HG03432 (cell line): ENCODE measurements around the gene SMIM33.
"Not testable (repeated sequence)": the region's sequence is repeated elsewhere in the genome, so short reads cannot be mapped to it uniquely, and the experiment has no call there.

Source experiments
- ATAC-seq: cut with Tn5 transposase; IDR thresholded peaks from one replicate; pipeline ENCODE4 v1.9.1; 2021; ENCODE audit warnings: mild to moderate bottlenecking, moderate library complexity; ENCODE audit not compliant: unreplicated experiment

SMIM33 gene

GRCh38 chr5:139470821-139471300, at the start of gene SMIM33:
TSS of gene SMIM33 (plus strand) at chr5:139471004. CDS start at chr5:139471122, 118 bp downstream.
- no peak for ATAC-seq

- peak; percentile 63 for ATAC-seq
These were observed 48.4 kb upstream of the SMIM33 start for GRCh38 chr5:139422307-139422893.

- no peak for ATAC-seq
These were observed 45.3 kb upstream of the SMIM33 start for GRCh38 chr5:139425497-139425896.

DNA sequence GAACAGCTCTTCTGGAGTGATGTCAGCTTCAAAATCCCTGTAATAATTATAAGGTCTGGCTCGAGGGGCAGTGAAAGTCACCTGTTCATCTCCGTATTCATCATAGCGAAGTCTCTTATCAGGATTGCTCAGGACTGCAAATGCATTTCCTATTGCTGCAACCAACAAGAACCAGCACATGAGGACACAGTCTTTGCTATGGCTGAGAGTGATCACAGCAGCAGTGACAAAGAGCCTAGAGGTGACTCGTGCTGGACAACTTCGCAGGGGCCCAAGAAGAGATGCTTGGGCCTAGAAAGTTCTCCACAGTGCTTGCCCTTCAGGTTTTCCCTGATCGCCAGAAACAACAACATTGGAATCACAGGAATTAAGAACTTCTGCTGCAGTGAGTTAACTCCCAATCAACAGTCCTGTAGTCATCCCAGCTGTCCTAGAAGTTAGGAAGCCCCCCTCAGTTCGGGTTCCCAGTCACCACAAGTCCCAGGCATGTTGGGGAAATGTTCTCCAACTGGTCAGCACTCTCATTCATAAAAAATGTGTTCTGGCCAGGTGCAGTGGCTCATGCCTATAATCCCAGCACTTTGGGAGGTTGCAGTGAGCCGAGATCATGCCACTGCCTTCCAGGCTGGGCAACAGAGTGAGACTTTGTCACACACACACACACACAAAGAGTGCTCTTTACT, 44.5 kb upstream of the SMIM33 start:
- no peak for ATAC-seq

- no peak for ATAC-seq
These were observed 40.8 kb upstream of the SMIM33 start for GRCh38 chr5:139430015-139430414.

DNA sequence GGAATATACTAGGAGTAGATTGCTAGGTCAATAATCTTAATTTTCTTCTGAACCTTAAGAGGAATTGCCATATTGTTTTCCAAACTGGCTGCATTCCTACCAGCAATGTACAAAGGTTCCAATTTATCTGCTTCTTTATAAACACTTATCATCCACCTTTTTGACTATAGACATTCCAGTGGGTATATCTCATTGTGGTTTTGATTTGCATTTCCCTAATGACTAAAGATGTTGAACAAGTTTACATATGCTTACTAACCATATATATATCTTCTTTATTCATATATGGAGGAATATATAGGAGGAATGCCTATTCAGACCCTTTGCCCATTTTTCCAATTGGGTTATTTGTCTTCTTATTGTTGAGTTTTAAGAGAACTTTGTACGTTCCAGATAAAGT, 39.1 kb upstream of the SMIM33 start:
- no peak for ATAC-seq

- no peak for ATAC-seq
These were observed 35.1 kb upstream of the SMIM33 start for GRCh38 chr5:139435676-139436075.

DNA sequence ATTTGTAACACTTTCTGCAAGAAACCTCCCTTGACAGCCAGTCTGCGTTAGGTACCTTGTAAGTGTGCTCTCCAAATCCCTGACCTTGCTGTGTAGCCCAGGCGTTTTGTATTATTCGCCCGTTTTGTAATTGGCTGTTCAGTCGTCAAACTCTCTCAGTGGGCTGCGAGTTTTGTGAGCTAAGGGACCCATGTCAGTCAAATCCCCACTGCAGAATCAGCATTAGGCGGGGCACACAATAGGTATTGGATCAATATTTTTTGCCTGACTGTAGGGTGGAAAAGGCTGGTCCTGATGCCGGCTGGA, 32.1 kb upstream of the SMIM33 start:
- ATAC-seq, result no peak

DNA sequence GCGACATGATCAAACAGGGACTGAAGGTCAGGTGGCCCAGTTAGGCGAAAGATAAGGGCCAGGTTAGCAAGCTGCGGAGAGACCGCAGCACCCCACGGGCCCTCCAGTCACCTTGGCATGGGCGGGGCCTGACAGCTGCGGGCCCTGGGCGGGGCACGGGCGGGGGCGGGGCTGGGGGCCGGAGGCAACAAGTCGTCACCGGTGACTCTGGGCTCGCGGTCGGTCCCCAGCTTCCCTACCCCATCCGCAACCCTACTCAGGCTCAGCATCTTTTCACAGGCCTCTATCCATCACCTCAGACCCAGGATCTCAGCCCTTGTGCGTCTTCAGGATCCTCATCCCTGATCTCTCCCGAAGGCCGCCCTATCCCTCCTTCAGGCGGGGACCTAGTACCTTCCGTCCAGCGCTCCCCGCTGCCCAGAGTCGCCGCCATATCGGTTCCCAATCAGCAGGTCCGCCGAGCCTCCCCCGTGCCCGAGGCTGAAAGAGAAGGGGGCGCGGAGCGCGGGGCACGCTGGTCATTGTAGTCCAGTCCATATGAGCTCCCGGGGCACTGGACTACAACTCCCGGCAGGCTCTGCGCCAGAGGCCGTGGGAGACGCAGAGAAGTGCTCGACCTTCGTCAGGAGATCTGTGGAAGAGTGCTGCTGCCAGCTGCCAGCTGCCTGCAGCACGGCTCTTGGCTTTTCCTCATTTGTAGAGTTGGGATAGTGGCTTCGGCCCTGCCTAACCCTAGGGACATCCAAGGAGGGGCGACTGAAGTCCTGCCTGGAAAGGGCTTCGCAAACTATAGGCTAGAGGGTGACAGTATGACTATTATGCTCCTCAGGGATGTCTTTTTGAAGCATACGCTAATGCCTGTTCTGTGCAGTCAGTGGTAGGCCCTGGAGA, 31.5 kb upstream of the SMIM33 start, which contains the start of gene DNAJC18:
TSS of gene DNAJC18 (minus strand) at position 513 of the 891 bp plus-strand sequence. CDS start at position 433, 80 bp downstream.
- peak; percentile 92 for ATAC-seq

- ATAC-seq, result not testable (repeated sequence)
These were observed 30.4 kb upstream of the SMIM33 start for GRCh38 chr5:139440416-139440815.

DNA sequence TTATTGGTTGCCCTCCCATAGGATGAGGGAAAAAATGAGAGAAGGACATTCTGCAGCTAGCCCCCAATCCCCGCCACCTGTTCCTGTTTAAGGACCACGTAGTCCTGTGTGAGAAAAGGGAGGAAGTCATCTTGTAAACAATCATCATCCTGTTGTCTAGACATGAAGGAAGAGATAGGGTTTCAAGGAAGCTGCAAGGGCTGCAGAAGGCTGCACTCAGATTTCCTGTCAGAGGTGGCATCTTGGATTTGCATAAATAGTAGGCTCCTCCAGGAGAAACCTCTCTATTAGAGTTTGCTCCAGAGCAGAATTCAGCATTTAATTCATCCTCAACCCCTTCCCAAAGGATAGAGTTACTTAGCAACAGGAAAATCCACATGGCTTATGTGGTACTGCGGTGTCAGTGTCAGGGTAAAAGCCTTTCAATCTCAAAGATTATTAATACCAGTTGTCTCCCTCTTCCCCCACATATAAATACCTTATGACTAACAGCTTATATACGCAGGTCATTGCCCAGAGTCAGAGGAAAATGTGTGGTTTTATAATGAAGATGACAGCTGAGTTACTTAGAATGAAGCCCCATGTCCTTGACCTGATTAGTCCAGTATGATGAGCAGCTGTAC, 26.9 kb upstream of the SMIM33 start:
- no peak for ATAC-seq

DNA sequence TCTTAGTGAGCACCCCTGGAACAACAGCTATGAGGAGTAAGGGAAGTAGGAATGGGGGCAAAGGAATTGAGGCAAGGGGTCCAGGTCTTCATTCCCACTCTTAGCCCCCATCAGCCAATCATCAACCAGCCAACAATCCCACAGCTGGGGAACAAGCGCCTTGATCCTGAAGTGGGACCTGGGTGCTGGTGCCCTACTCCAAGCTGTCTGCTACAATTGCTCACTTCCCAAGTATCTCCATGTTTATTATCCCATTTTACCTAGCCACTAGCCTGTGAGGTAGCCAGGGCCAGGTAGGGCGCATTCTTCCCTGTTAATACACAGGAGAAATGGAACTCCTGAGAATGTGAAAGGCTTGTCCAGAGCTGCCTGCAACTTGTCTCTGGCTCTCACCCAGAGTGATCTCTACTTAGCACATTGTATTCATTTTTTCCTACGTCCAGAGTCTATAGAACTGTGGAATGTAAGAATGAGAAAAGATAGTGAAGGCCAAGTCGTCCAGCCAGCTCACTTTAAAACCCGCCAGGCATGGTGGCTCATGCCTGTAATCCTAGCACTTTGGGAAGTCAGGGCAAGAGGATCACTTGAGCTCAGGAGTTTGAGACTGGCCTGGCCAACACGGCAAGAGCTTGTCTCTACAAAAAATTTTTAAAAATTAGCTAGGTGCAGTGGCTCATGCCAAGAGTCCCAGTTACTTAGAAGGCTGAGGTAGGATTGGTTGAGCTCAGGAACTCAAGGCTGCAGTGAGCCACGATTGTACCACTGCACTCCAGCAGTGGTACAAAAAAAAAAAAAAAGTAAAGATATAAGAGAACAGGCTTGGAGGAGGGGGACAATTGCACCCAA, 25.3 kb upstream of the SMIM33 start:
- no peak for ATAC-seq

GRCh38 chr5:139446956-139447779, 23.6 kb upstream of the SMIM33 start:
- ATAC-seq, result peak; percentile 72

- ATAC-seq, result no peak
These were observed 19.6 kb upstream of the SMIM33 start for GRCh38 chr5:139451176-139451575.

- no peak for ATAC-seq
These were observed 18.7 kb upstream of the SMIM33 start for GRCh38 chr5:139451878-139452660.

- ATAC-seq, result no peak
These were observed 16.9 kb upstream of the SMIM33 start for GRCh38 chr5:139453683-139454567.

- no peak for ATAC-seq
These were observed 16.1 kb upstream of the SMIM33 start for GRCh38 chr5:139454568-139455290.
